HG03457 (cell line): ENCODE data around the gene ZNF385D.

Experiments
- ATAC-seq: cut with Tn5 transposase; IDR thresholded peaks from one replicate; pipeline ENCODE4 v1.9.1; 2021; ENCODE audit warnings: moderate number of reproducible peaks; ENCODE audit not compliant: unreplicated experiment

Gene ZNF385D

DNA sequence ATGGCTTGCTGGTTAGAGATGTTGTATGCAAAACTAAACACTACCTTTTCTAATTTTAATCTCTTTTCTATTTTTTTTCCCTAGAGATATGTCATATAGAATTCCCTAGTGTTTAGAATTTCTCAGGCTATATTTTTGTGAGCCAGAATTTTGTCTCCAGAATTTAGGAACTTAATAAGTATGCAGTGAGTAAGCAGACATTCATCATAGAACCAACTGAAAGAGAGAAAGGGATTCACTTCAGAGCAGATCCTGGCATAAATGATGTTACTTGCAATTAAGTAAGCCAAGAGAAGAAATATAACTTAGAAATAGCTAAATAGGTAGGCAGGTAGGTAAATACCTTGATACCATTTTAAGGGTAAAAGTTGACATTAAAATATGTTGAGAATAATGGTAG, 288.9 kb downstream of the ZNF385D start:
- no peak for ATAC-seq

DNA sequence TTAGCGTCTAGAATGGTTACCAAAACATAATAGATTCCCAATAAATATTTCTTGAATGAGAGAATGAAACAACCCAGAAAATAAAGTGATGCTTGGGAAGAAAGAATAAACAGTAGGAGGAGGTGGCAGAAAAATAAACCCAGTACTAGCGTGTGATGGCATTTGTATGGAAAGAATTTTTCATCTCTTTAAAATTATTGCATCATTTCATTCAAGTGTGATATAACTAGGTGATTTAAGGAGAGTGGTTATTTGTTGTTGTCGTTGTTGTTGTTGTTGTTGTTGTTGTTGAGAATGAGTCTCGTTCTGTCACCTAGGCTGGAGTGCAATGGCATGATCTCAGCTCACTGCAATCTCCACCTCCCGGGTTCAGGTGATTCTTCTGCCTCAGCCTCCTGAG, 293.9 kb downstream of the ZNF385D start:
- ATAC-seq, result no peak

DNA sequence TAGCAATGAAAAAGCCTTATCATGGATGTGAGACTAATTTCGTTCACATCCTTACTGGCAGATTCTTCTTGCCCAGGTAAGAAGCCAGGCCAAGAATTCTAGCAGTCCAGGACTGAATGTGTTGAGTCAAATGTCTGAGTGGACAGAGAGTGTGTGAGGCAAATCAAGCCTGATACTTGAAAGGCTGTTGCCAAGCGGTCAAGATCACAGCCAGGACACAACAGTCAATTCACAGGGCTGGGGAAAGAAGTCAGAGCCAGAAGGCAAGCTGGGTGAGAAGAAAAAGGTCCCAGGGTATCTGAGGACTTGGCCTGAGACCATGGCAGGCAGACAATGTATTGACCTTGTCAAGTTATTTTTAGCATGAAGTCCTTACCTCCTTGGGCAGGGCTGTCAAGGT, 301.3 kb downstream of the ZNF385D start:
- no peak for ATAC-seq

DNA sequence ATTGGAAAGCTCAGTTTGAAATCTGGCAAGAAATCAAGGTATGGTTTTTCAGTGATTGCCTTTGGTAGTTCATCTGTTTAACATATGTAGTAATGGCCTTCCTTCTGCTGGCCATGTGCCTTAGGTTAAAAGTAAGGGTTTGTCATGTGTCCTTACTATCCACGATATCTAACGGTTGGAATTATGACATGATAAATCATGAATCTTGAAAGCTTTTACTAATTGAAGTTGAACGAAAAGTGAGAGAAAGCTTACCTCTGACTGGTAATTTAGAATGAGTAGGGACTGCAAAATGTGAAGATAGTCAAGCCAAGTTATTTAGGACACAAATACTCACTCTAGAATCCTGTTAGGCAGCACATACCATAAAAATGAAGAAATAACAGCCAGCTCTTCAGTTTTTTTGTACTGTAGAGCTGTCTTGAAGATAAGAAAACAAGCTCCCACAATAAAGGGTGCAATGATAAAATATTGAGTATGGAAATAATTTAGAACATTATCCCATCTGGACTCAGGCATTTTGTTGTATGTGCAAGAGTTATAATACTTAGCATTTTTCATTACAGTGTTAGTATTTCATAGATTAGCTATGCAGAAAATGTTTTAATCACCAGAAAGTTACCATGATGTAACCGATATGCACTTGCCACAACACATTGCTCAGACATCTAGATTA, 303.4 kb downstream of the ZNF385D start:
- no peak for ATAC-seq

DNA sequence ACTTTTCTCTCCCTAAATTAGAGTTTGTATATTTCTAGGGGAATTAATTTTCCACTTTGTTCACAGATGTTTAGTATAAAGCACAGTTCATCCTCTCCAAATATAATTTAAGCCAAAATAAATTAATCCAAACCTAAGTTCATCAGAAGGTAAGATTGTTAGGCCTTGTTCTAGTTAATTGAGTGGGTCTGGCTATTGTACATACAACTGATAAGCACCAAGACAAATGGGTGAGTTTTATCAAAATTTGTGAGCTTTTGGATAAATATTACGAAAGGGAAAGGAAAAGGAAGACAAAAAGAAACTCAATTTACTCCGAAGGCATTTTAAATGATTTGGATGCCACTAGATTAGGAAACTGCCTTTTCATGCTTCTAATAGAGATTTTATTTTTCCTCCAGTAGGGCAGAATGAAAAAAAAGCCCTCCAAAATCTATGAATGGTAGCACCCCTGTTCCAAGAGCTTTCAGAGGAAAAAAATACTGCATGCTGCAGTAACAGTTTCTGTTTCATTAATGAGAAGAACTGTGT, 304.0 kb downstream of the ZNF385D start:
- no peak for ATAC-seq

DNA sequence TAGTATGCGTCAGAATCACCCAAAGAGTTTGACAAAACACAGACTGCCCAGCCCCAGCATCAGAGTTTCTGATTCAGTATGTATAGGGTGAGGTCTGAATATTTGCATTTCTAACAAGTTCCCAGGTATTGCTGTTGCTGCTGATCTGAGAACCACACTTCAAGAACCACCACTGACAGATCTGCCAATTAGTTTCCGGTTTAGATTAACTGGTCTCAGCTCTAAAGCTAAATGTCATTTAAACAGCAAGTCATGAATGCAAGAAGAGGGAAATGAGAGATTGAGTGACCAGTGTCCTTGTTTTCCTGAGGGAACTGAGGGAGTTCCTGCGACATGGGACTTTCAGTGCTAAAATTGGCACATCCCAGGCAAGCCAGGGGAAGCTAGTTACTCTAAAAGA, 305.0 kb downstream of the ZNF385D start:
- no peak for ATAC-seq

DNA sequence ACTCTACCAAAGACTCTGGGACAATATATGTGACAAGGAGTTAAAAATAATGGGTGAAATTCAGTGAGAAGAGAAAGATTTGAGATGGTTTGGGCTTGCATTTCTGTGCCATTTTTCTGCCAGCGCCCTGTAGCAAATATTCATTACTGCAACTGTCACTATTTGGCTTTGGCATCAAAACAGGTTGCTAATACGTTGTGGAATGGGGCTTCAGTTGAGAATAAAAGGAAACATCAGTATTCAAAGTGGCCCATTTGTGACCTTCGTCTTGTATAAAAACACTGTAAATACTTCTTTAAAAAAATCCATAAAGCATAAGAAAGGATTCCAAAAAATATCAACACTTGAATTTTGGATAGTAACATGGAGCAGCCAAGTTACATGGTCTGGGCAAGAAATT, 309.2 kb downstream of the ZNF385D start:
- ATAC-seq, result no peak

DNA sequence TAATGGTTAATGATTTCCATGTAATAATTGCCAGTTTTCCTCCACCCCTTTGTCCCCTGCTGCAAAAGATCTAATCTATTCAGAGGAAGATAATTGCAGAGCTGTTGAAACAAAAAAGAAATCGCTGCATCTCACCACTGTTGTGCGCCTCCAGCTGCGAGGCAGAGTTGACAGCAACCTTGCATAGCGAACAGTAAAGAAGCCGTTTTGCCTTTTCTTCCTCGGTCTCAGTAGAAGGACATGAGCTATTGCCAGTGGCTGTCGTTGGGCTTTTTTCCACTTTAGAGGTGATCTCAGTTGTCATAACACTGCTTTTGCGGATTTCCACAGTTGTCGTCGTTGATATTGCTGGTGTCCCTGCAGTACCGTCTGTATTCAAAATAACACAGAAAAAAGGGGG, 314.2 kb downstream of the ZNF385D start:
- ATAC-seq, result no peak

DNA sequence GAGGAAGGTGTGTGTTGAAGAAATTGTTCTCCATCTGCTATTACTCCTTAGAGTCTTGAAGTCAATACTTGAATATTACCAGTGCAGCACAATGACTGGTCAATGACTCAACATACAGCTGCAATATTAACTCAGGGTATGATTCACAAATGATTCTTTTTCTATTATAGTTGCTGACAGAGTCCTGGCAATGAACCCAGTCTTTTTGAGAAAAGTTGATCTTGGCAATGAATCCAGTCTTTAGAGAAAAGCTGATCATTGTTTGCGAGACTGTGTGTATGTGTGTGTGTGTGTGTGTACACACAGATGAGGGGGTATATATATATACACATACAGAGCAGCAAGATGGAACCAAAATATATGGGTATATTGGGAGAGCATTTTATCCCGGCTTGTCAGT, 315.1 kb downstream of the ZNF385D start:
- ATAC-seq, result no peak

DNA sequence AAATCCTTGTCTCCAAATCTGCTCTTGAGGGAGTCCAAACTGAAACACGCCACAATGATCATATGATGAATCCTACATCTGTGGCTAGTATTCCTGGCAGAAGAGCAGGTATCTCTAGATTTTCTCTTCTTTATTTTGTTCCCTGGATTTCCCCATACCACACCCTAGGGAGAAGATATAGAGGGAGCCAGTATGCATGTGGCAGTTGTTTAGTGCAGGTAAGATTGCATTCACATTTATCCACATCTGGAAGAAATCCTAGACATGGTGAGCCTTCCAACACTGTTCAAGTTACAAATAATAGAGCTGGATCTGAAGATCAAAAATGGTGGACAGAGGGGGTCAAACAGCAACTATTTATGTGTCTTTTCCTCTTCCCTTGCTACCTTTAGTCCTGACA, 316.7 kb downstream of the ZNF385D start:
- ATAC-seq, result no peak

DNA sequence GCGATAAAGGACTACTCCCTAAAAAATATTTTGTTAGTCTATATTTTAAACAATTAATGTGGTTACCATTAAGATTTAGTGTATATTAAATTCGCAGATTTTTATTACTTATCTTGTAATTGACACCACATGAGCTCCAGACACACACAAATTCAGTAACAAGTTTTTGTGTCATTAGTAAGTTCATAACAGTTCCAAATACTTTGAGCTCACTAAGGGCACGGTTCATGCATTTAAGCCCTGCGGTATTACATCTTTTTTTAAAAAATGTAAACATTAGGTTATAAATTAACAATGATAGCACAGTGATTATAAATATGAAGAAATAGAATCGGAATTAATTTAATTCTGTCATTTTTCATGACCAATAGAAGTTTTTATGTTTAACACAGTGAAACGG, 317.3 kb downstream of the ZNF385D start:
- no peak for ATAC-seq

DNA sequence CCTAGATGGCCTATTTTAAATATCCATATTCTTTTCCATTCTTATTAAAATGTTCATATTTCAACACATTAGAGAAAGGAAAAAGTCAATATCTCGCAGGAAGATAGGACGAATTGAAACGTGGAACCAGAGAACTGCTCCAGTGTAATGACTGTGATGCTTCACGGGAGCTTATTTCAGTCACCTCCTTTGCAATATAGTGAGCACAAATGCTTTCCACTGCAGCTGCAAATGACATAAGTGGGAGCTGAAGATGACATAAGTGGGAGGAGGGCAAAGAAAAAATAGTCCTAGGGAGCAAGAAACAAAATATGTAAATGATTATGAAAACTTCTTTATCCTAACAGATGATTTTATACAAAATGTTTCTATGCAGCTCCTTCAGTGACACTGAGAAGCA, 324.1 kb downstream of the ZNF385D start:
- no peak for ATAC-seq

DNA sequence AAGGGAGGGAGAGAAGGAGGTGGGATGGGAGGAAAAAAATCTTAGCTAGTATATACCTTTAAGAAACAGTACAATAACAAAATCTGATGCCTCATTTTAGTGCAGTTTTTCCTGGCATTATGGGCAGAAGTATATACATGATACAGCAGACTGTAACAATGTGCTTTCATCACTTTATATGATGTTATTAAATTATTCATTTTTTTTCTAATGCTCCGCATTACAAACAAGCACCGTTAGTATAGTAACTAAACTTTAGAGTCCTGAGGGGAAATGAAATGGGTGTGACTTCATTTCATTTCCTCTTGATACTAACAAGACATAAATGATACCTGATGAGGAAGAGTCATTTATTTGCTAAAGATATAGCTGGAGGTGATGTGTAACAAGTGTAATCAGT, 325.3 kb downstream of the ZNF385D start:
- ATAC-seq, result no peak

DNA sequence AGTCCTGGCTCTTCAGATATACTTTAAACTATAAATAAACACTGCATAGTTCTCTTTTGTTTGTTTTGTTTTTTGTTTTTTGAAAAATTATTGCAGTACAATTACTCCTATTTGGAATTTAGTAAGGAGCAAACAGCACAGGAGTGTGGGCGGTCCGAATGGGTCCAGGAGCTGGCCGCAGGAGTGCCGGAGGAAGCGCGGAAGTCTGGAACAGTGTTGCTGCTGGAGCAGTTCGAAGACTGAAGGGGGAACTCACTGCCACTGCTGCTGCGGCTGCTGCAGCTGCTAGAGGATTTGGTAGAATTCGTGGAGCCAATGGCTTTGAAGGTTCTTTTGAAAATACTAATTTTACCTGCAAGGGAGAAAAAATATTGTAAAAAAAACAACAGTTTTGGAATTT, 329.9 kb downstream of the ZNF385D start:
- ATAC-seq, result no peak

DNA sequence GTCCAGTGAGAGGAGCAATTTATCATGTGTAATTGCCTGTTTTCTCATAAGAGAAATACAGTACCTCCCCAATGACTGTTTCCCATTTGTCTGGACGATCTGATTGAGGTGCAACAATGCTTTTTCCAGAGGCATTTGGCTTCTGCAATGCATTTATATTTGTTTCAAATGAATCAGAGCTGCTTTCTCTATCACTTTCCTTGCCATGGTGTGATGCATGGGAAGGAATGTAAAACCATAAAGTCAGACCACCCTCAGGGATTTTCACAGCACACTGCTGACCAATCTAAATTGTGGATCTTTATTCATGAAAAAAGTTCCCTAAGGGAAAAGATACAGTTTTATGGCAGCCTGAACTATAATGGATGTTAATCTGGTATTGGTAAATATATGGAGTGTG, 333.0 kb downstream of the ZNF385D start:
- ATAC-seq, result no peak

DNA sequence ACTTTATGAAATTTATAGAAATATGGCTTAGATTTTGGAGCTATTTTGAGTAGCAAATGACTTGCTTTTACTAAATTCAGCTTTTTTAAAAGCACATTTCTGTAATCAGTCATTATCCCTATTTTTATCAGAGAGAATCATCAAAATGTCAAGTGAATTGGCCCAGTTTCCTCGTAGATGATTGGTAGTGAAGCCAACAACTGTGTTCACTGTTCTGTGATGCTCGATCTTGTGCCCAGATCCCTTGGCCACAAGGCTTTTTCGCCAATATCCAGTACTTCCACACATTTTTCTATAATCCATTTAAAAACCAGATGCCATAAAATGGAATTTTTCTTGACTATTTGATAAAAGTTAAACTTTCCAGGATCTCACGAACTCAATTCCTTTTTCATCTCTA, 336.5 kb downstream of the ZNF385D start:
- ATAC-seq, result no peak

DNA sequence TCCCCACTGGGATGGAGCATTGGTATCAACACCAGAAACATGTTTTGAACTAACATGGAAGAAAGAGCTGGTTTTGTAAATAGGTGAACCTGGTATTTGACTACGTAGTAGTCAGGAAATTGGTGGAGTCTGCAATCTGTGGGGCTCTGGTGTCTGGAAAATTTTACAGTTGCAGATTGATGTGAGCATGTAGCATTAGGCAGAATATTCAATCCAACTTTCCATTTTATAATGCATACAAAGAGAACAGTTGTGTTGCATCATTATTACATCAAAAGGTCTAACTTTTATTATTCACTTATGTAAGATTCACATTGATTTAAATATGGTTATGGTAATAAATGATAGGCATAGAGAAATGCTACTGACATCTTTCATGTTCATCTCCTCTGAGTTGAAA, 340.0 kb downstream of the ZNF385D start:
- no peak for ATAC-seq

DNA sequence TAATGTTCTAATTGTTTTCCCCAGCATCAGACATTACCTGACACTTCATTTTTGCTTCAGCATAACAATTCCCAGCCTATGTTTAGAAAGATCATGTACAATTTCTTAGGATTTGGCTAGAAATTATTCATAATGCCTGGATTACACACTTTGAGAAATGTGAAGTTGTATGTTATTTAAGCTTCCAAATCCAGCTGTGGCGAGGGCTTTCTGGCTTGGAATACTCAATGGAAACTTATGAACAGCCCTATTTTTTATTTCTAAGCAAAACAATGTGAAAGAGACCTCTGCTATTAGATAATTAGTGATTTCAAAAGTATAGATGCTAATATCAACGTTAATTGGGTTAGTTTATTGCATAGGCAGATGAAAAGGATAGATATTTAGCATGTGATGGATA, 341.6 kb downstream of the ZNF385D start:
- no peak for ATAC-seq

DNA sequence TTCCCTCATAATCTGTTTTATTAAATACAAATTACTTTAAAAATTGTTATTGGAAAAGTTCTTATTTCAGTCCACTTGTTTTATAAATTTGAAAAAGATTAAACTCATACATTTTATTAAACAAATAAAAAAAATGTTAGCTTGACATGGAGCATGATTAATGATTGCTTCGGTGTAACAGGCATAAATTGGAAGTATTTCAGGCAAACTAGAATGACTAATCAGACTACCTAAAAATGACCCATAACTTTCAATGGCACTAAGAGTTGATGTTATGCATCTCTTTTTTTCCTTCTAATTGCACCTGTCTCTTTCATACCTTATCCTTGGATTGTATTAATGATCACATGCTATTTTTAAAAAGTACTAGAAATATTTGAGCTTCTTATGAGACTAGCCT, 343.3 kb downstream of the ZNF385D start:
- no peak for ATAC-seq

DNA sequence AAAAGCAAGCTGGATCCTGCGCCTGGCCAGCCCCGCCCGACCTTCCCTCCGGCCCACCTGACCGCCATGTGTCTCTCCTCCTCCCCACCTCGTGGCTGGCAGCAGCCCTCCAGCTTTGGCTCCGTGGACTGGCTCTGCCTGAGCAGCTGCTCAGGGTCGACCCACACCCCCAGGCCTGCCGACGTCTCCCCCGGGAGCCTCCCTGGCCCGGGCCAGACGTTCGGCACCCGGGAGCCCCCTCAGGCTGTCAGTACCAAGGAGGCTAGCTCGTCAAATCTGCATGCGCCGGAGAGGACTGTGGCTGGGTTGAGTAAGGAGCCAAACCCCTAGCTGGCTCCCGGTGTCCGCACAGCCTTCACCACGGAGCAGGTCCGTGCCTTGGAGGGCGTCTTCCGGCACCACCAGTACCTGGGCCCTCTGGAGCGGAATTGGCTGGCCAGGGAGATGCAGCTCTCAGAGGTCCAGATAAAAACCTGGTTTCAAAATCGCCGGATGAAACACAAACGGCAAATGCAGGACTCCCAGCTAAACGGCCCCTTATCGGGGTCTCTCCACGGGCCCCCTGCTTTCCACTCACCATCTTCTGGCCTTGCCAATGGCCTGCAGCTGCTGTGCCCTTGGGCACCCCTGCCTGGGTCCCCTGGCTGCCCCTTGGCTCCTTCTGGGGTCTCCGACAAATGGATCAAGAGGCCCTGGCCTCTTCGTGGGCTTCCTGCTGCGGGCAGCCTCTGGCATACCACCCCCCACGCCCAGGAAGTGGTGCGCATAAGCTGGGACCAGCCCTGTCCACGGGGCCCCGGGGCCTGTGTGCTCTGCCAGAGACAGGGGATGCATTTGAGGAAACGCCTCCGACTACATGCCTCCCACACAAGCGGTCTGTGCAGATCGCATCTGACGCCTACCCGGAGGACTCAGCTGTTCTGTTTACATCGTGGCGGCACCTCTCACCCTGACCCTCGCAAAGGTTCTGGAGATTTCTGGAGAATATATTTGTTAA, 345.0 kb downstream of the ZNF385D start:
- no peak for ATAC-seq

DNA sequence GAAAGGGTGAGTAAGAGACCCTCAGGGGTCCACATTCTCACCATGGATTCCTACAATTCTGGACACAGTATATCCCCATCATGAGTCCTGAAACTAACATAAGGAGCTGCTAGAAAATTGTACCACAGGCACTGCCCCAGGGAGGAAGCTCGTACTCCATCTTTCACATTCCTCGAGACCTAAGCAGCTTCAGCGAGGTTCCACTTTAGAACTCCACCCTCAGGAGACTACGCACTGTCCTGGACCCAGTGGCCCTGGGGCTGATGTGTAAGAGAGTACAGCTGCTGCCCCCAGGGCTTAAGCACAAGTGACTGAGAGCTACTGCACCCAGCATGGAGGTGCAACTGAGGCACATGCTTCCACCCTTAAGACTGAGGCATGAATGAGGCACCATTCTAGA, 352.5 kb downstream of the ZNF385D start:
- no peak for ATAC-seq

DNA sequence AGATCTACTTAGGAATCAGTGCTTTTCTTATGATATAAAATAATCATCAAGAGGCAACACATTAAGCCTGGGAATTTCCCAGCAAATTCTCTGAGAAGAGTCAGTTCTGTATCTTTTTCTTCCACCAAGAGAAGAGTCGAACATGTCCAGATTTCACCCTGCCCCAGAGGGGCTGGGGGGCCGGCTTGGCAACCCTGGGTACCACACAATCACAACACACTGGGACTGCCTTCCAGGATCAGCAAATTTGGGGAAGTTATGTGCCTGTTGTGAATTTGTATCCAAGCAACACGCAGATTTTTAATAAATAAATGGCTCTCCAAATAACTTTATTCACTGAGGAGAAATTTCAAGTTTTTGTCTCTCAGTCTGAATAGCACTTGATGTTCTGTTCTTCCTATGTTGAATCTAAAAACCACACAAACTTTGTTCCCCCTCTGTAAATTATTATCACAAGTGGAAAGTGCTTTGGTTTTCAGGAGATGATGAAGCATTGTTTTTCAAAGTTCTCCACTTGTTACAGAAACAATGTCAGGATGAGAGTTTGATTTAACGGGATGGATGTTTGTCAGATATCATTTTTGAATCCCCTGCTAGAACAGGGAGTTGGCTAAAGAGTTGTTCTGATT, 357.2 kb downstream of the ZNF385D start:
- ATAC-seq, result no peak
